TTC549 (cell line): Measurements from ENCODE around the gene JMJD6.
"Not testable (repeated sequence)": the region's sequence is repeated elsewhere in the genome, so short reads cannot be mapped to it uniquely, and the experiment has no call there.

ENCODE experiments used
- FAIRE-seq: peaks from 2 replicates; lab custom pipeline; 2012; peaks lifted over from hg19 to GRCh38; lab: Jason Lieb, UNC

JMJD6 gene

GRCh38 chr17:76716146-76716838, 10.1 kb downstream of the JMJD6 start:
- no peak for FAIRE-seq

- no peak for FAIRE-seq
These were observed 10.9 kb downstream of the JMJD6 start for GRCh38 chr17:76715496-76715830.

GRCh38 chr17:76714822-76715495, 11.4 kb downstream of the JMJD6 start:
- no peak for FAIRE-seq

- FAIRE-seq: no peak
These were observed 12.1 kb downstream of the JMJD6 start for GRCh38 chr17:76714336-76714735.

- no peak for FAIRE-seq
These were observed 12.6 kb downstream of the JMJD6 start for GRCh38 chr17:76713765-76714164.

- not testable (repeated sequence) for FAIRE-seq
These were observed 14.1 kb downstream of the JMJD6 start for GRCh38 chr17:76712321-76712720.

- no peak for FAIRE-seq
These were observed 15.4 kb downstream of the JMJD6 start, which contains the start of gene MXRA7 for GRCh38 chr17:76710863-76711611. TSS of gene MXRA7 (minus strand) at chr17:76710965. CDS start at chr17:76710946, 19 bp downstream.

GRCh38 chr17:76709951-76710862, 16.2 kb downstream of the JMJD6 start:
- FAIRE-seq: not testable (repeated sequence)

GRCh38 chr17:76709077-76709950, 17.1 kb downstream of the JMJD6 start:
- FAIRE-seq: no peak

- FAIRE-seq: no peak
These were observed 18.2 kb downstream of the JMJD6 start for GRCh38 chr17:76707985-76708807.

GRCh38 chr17:76706817-76707216, 19.6 kb downstream of the JMJD6 start:
- FAIRE-seq: no peak

- FAIRE-seq: no peak
These were observed 21.6 kb downstream of the JMJD6 start for GRCh38 chr17:76704805-76705204.

- FAIRE-seq: no peak
These were observed 23.3 kb downstream of the JMJD6 start for GRCh38 chr17:76702941-76703637.

GRCh38 chr17:76702076-76702475, 24.3 kb downstream of the JMJD6 start:
- FAIRE-seq: no peak

- FAIRE-seq: no peak
These were observed 24.9 kb downstream of the JMJD6 start for GRCh38 chr17:76701471-76701967.

GRCh38 chr17:76700617-76701470, 25.6 kb downstream of the JMJD6 start:
- FAIRE-seq: no peak

- FAIRE-seq: no peak
These were observed 26.2 kb downstream of the JMJD6 start for GRCh38 chr17:76700270-76700616.

GRCh38 chr17:76698466-76698977, 27.9 kb downstream of the JMJD6 start:
- not testable (repeated sequence) for FAIRE-seq
